ENCODE data around the gene TWIST2. TPM values are rescaled to one million over a fixed set of nuclear protein-coding genes. Genes with fewer than 3 reads are reported as not detected.

Gene TWIST2
- polyA plus RNA-seq, 1 of the 3 experiments (the other 2 are of a cell fraction) = 19.5 TPM

DNA sequence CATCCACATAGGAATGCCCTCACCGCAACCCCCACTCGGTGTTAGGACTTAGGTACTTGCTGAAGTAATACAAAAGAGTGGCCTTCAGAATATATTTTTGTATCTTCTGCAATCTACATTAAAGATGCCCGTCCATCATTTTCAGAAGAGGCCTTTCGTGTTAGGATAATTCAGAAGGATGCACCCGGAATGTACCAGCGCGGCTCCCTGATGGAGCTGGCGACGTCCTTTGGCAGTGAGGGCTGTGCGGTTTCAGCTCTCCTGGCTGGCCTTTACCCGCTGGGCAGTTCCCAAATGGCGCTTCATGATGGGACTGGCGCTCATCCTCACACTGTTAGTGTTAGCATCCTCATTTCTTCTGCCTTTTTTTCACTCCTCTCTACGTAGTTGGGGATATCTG is 15.3 kb downstream of the TWIST2 start:
- peak overlapping the region; percentile 70; the same call in 1 of the 2 replicates for H3K4me2 ChIP-seq
- H3F3A ChIP-seq (replicated peaks; ENCODE audit: insufficient read depth) = peaks cover 14% of the 10 kb centered on the region
- H3K9me3 ChIP-seq = no peaks in the 10 kb centered on the region
- no peaks in the 10 kb centered on the region for H3K36me3 ChIP-seq (replicated peaks in 1 of 2; ENCODE audit: control insufficient read depth in 1 of 2, insufficient read depth in 2 of 2, low read length in 1 of 2)
- no peaks in the 10 kb centered on the region for H4K20me1 ChIP-seq (ENCODE audit: insufficient read depth)
- H3K27me3 ChIP-seq (ENCODE audit: insufficient read depth) = no peaks in the 10 kb centered on the region
- no peaks in the 10 kb centered on the region for H3K9me2 ChIP-seq
- peaks cover 16% of the 10 kb centered on the region for H3K79me2 ChIP-seq (ENCODE audit: insufficient read depth)
- ChIA-PET CTCF (no interaction called here), POLR2A (no interaction called here)
- peaks cover 28 to 38% of the 10 kb centered on the region in 2 experiments; a peak in 3 of 4 replicates for H3K4me1 ChIP-seq (ENCODE audit: control insufficient read depth in 1 of 2, insufficient read depth in 2 of 2, low read depth in 1 of 2, low read length in 1 of 2)
- TF ChIP-seq, protein P1, sequence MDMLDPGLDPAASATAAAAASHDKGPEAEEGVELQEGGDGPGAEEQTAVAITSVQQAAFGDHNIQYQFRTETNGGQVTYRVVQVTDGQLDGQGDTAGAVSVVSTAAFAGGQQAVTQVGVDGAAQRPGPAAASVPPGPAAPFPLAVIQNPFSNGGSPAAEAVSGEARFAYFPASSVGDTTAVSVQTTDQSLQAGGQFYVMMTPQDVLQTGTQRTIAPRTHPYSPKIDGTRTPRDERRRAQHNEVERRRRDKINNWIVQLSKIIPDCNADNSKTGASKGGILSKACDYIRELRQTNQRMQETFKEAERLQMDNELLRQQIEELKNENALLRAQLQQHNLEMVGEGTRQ (IDR thresholded peaks at IDR 0.05; ENCODE audit: borderline replicate concordance, low read depth, low read length) = no peak
- no peak for TF ChIP-seq FOSL2 (IDR thresholded peaks at IDR 0.05; ENCODE audit: borderline replicate concordance, low read depth)
- no peak for TF ChIP-seq ELF1 (IDR thresholded peaks at IDR 0.05)
- TF ChIP-seq, protein P2, sequence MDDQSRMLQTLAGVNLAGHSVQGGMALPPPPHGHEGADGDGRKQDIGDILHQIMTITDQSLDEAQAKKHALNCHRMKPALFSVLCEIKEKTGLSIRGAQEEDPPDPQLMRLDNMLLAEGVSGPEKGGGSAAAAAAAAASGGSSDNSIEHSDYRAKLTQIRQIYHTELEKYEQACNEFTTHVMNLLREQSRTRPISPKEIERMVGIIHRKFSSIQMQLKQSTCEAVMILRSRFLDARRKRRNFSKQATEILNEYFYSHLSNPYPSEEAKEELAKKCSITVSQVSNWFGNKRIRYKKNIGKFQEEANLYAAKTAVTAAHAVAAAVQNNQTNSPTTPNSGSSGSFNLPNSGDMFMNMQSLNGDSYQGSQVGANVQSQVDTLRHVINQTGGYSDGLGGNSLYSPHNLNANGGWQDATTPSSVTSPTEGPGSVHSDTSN (IDR thresholded peaks at IDR 0.05) = no peak
- peak overlapping the region; percentile 88; the same call in 1 of the 2 replicates for H2AFZ ChIP-seq (ENCODE audit: low read depth)
- 98% methylated on average over 14 of the region's 14 CpGs for WGBS (ENCODE audit: low lambda C conversion rate)
- no peak for DNase-seq
- H3K9ac ChIP-seq = no peak overlapping the region; the same call in 1 of the 2 replicates
- peak overlapping the region; percentile 78 to 95; a peak in 3 of 4 replicates for H3K27ac ChIP-seq (ENCODE audit: low read depth in 2 of 2, low read length in 1 of 2)
- H3K4me3 ChIP-seq (ENCODE audit: low read depth in 2 of 2, low read length in 1 of 2) = no peak overlapping the region

DNA sequence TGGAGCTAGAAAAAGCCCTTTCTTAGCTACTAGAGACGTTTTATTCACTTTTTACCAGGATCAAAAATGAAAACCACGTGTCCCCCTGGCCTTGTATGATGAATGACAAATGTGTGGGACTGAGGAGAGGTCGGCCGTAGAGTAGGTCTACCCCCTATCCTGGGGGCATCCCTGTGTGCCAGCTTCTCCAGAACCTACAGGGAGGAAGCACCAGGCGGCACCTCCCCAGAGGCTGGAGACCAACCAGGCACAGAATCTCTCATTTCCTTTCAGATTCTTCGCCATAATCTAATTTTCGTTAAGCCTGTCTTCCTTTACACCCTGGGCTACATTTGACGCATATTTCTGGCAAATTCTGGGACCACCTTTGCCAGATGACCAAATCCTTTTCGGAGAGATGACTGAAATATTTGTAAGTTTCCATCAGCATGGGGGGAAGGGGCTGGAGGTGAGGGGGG is 15.9 kb downstream of the TWIST2 start:
- no peaks in the 10 kb centered on the region for H3K27me3 ChIP-seq (ENCODE audit: insufficient read depth)
- WGBS (ENCODE audit: low lambda C conversion rate) = 46% methylated on average over 9 of the region's 9 CpGs
- H3K79me2 ChIP-seq (ENCODE audit: insufficient read depth) = peaks cover 16% of the 10 kb centered on the region
- peak overlapping the region; percentile 78 to 95 for H3K27ac ChIP-seq (ENCODE audit: low read depth in 2 of 2, low read length in 1 of 2)
- H3K36me3 ChIP-seq (replicated peaks in 1 of 2; ENCODE audit: control insufficient read depth in 1 of 2, insufficient read depth in 2 of 2, low read length in 1 of 2) = no peaks in the 10 kb centered on the region
- no peak for TF ChIP-seq RFX5 (IDR thresholded peaks at IDR 0.05; ENCODE audit: low read length)
- H3K4me1 ChIP-seq (ENCODE audit: control insufficient read depth in 1 of 2, insufficient read depth in 2 of 2, low read depth in 1 of 2, low read length in 1 of 2) = peaks cover 32 to 42% of the 10 kb centered on the region in 2 experiments; a peak in 3 of 4 replicates
- H3K4me3 ChIP-seq (ENCODE audit: low read depth in 2 of 2, low read length in 1 of 2) = no peak overlapping the region
- peak overlapping the region; percentile 60 for H3K9ac ChIP-seq
- POLR2A ChIA-PET = no interaction called here
- H3K4me2 ChIP-seq = peak overlapping the region; percentile 70
- peaks cover 14% of the 10 kb centered on the region for H3F3A ChIP-seq (replicated peaks; ENCODE audit: insufficient read depth)
- H4K20me1 ChIP-seq (ENCODE audit: insufficient read depth) = no peaks in the 10 kb centered on the region
- peak overlapping the region; percentile 88 for H2AFZ ChIP-seq (ENCODE audit: low read depth)
- DNase-seq = no peak
- CTCF ChIA-PET = no interaction called here
- no peaks in the 10 kb centered on the region for H3K9me3 ChIP-seq
- no peaks in the 10 kb centered on the region for H3K9me2 ChIP-seq

DNA sequence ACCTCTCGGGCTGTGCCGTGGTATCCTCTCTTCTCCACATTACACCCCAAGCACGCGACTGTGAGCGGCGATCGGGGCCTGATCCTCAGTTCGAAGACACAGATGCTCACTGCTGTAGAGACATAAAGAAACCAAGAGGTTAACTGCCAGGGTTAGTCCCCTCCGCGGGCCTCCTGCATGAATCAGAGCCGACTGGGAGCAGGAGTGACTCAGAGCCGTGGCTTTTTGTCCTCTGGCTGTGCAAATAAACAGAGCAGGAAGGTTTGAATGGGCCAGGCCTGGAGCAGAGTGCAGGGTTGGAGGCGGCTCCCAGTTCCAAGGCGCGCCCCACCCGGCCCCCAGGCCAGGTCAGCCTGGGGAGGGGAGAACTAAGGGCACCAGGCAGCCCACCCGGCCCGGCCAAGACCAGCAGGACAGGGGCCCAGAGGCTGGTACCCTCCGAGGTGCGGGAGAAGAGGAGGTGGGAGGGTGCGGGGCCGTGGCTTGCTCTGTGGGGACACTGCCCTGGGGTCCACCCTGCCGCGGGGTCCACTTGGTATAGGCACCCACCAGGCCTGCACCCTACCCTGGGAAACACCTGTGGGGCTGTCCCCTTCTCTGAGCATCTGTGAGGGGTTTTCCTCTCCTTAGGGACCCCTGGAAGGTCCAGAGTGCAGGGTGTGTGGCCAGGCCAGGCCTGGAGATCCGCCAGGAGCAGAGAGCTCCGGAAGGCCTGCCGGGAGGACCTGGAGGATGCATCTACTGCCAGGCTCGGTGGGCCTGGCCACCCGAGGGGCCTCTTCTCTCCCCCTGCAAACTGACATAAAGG is 16.5 kb downstream of the TWIST2 start:
- no peaks in the 10 kb centered on the region for H3K27me3 ChIP-seq (ENCODE audit: insufficient read depth)
- no peaks in the 10 kb centered on the region for H3K9me3 ChIP-seq
- peaks cover 16% of the 10 kb centered on the region for H3K79me2 ChIP-seq (ENCODE audit: insufficient read depth)
- peak overlapping the region; percentile 64 for H3K9ac ChIP-seq
- peak overlapping the region; percentile 70 for H3K4me2 ChIP-seq
- no peak for DNase-seq
- CTCF ChIA-PET = no interaction called here
- H3K9me2 ChIP-seq = no peaks in the 10 kb centered on the region
- WGBS (ENCODE audit: low lambda C conversion rate) = 6% methylated on average over 12 of the region's 29 CpGs
- peak overlapping the region; percentile 88 for H2AFZ ChIP-seq (ENCODE audit: low read depth)
- H3F3A ChIP-seq (replicated peaks; ENCODE audit: insufficient read depth) = peaks cover 14% of the 10 kb centered on the region
- H3K4me1 ChIP-seq (ENCODE audit: control insufficient read depth in 1 of 2, insufficient read depth in 2 of 2, low read depth in 1 of 2, low read length in 1 of 2) = peaks cover 32 to 42% of the 10 kb centered on the region in 2 experiments; a peak in 3 of 4 replicates
- H3K4me3 ChIP-seq (ENCODE audit: low read depth in 2 of 2, low read length in 1 of 2) = peak overlapping the region; percentile 15 to 27; a peak in 2 of 4 replicates
- no peaks in the 10 kb centered on the region for H4K20me1 ChIP-seq (ENCODE audit: insufficient read depth)
- H3K27ac ChIP-seq (ENCODE audit: low read depth in 2 of 2, low read length in 1 of 2) = peak overlapping the region; percentile 78 to 95
- no peaks in the 10 kb centered on the region for H3K36me3 ChIP-seq (replicated peaks in 1 of 2; ENCODE audit: control insufficient read depth in 1 of 2, insufficient read depth in 2 of 2, low read length in 1 of 2)
- POLR2A ChIA-PET = no interaction called here
- no peak for TF ChIP-seq EZH2phosphoT487 (IDR thresholded peaks at IDR 0.05; ENCODE audit: borderline replicate concordance, low read depth)
- TF ChIP-seq RFX5 (IDR thresholded peaks at IDR 0.05; ENCODE audit: low read length) = no peak
- TF ChIP-seq, protein P3, sequence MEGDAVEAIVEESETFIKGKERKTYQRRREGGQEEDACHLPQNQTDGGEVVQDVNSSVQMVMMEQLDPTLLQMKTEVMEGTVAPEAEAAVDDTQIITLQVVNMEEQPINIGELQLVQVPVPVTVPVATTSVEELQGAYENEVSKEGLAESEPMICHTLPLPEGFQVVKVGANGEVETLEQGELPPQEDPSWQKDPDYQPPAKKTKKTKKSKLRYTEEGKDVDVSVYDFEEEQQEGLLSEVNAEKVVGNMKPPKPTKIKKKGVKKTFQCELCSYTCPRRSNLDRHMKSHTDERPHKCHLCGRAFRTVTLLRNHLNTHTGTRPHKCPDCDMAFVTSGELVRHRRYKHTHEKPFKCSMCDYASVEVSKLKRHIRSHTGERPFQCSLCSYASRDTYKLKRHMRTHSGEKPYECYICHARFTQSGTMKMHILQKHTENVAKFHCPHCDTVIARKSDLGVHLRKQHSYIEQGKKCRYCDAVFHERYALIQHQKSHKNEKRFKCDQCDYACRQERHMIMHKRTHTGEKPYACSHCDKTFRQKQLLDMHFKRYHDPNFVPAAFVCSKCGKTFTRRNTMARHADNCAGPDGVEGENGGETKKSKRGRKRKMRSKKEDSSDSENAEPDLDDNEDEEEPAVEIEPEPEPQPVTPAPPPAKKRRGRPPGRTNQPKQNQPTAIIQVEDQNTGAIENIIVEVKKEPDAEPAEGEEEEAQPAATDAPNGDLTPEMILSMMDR (IDR thresholded peaks at IDR 0.05) = no peak
- TF ChIP-seq RCOR1 (IDR thresholded peaks at IDR 0.05; ENCODE audit: low read length) = no peak
- no peak for TF ChIP-seq GABPA (IDR thresholded peaks at IDR 0.05; ENCODE audit: low read depth)
- TF ChIP-seq SMC3 (IDR thresholded peaks at IDR 0.05; ENCODE audit: low read depth, low read length) = no peak
- TF ChIP-seq, protein P4, sequence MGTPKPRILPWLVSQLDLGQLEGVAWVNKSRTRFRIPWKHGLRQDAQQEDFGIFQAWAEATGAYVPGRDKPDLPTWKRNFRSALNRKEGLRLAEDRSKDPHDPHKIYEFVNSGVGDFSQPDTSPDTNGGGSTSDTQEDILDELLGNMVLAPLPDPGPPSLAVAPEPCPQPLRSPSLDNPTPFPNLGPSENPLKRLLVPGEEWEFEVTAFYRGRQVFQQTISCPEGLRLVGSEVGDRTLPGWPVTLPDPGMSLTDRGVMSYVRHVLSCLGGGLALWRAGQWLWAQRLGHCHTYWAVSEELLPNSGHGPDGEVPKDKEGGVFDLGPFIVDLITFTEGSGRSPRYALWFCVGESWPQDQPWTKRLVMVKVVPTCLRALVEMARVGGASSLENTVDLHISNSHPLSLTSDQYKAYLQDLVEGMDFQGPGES (IDR thresholded peaks at IDR 0.05; ENCODE audit: low read depth, low read length) = no peak
- no peak for TF ChIP-seq MXI1 (IDR thresholded peaks at IDR 0.05; ENCODE audit: low read depth, low read length)
- TF ChIP-seq NFIC (IDR thresholded peaks at IDR 0.05; ENCODE audit: borderline replicate concordance) = no peak
- peak; percentile 98 for TF ChIP-seq JUND (IDR thresholded peaks at IDR 0.05)
- TF ChIP-seq RXRA (IDR thresholded peaks at IDR 0.05; ENCODE audit: borderline replicate concordance, low read depth) = peak; percentile 77; the same call in 1 of the 2 replicates
